NCI-H1930 (cell line): Measurements from ENCODE around the gene SGF29.
"Not testable (repeated sequence)": the region's sequence is repeated elsewhere in the genome, so short reads cannot be mapped to it uniquely, and the experiment has no call there.

Source experiments
- DNase-seq, 2 experiments: peaks; one replicate each; lab custom pipeline; 2025; lab: John Stamatoyannopoulos, UW

Gene SGF29

DNA sequence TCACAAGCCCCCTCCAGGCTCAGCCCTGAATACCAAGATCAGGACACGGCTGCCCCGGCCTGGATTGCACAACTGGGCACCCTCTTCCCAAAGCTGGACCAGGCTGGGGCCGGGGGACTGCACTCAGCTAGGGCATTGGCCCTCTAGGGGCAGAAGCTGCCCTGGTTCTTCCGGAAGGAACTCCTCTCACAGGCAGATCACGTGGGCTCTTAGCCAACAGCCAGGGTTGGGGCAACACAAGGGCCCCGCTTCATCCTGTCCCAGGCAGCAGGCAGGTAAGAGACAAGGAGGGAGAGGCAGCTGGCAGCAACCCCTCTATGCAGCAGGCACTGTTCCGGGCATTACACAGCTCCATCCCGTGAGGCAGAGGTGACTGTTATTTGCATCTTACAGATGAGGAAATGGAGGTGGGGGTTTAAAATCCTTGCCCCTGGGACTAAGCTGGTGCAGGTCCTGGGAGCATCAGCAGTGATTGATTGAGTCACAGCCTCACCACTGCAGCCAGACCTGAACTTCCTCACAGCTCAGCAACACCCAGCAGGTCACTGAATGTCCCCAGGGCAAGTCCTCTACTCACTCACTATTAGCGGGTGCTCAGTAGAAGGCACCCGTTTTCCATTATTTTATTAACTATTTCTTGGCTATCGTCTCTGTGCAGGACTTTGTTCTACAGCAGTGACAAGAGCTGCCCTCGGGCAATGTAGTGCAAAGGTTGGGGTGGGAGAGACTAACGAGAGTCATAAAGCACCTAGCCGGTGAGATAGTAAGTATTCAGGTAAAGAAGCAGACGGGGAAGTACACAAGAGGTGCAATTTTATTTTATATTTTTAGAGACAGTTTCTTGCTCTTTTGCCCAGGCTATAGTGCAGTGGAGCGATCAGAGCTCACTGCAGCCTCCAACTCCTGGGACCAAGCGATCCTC is 58.9 kb downstream of the SGF29 start:
- DNase-seq, result not testable (repeated sequence)

DNA sequence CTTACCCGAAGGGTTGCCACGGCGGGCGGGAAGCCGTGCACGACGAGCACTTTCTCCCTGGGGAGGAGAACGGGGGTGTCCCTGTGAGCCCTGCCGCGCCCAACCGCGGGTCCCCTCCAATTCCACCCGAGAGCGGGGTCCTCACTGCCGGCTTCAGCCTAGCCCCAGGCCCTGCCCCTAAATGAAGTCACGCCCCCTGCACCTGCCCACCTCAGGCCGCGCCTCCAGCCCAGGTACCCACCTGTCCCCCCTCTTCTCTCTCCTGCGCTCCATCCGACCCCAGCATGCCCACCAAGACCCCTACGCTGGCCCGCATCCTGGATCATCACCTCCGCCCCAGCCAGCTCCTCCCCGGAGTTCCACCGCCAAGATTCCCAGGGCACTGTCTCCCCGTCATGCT is 60.2 kb downstream of the SGF29 start:
- DNase-seq, result not testable (repeated sequence)

DNA sequence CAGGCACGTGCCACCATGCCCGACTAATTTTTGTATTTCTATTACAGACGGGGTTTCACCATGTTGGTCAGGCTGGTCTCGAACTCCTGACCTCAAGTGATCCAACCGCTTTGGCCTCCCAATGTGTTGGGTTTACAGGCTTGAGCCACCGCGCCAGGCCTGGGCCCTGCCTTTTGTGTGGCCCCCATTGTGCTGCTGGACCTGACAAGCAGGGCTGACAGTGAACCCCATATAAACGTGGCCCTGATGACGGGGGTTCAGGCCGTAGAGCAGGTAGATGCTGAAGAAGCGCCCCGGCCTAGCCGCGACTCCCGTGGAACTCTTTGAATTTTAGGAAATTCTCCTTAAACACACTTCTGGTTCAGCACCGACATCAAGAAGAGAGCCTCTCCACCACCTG is 60.8 kb downstream of the SGF29 start:
- not testable (repeated sequence) for DNase-seq

DNA sequence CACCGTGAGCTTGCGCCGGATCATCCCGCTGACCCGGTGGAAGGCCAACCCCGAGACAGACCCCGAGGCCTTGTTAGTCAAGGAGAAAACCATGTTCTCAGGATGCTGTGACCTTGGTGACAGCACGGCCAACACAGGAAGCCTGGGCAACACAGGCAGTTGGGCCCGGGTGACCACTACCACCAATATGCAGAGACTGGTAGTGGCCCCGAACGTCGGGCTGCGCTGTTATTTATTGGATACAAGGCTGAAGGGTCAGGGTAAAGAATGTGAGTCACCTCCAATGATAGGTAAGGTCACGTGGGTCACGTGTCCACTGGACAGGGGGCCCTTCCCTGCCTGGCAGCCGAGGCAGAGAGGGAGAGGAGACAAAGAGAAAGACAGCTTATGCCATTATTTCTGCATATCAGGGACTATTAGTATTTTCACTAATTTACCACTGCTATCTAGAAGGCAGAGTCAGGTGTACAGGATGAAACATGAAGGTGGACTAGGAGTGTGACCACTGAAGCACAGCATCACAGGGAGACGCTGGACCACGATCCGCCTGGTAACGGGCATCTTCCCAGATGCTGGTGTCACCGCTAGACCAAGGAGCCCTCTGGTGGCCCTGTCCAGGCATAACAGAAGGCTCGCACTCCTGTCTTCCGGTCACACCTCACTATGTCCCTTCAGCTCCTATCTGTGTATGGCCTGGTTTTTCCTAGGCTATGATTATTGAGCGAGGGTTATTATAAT is 61.9 kb downstream of the SGF29 start:
- not testable (repeated sequence) for DNase-seq

DNA sequence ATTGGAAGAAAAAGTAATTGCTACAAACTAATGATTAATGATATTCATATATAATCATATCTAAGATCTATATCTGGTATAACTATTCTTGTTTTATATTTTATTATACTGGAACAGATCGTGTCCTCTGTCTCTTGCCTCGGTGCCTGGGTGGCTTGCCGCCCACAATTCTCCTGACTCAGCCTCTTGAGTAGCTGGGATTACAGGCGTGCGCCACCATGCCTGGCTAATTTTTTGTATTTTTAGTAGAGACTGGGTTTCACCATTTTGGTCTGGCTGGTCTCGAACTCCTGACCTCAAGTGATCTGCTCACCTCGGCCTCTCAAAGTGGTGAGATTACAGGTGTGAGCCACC is 62.5 kb downstream of the SGF29 start:
- not testable (repeated sequence) for DNase-seq

DNA sequence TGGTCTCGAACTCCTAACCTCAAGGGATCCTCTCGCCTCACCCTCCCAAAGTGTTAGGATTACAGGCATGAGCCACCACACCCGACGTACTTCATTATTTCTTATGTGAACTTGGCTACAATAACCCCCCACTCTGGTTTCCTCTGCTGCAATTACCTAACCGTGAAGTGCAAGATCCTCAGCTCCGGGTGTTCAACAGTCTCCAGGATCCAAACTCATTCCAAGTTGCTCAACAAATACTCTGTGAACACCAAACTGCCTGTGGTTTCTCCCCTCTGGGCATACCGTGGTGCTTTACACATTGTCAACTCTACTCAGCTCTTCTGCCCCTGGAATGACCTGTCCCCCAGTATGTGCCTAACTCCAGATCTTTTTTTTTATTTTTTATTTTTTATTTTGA is 62.9 kb downstream of the SGF29 start:
- DNase-seq, result no peak

DNA sequence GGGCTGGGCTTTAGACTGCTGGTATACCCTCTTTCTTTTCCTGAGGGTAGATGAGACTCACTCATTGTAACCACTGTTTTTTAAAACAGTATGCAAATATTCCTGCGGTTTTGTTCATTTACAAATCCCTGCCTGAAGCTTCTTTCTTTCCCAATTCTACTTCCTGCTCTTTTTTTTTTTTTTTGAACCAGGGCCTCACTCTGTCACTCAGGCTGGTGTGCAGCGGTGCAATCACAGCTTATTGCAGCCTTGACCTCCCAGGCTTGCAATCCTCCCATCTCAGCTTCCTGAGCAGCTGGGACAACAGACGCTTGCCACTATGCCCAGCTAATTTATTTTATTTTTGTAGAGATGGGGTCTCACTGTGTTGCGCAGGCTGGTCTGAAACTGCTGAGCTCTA is 64.2 kb downstream of the SGF29 start:
- no peak for DNase-seq

DNA sequence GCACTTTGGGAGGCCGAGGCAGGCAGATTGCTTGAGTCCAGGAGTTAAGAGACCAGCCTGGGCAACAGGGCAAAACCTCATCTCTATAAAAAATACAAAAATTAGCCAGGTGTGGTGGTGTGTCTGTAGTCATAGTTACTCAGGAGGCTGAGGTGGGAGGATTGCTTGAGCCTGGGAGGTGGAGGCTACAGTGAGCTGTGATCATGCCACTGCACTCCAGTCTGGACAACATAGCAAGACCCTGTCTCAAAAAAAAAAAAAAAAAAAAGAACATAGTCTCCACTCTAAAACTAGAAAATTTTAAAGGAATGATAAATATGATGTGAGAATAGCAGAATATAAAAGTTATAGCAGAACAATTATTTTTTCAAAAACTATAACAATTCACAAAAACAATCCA is 66.6 kb downstream of the SGF29 start:
- DNase-seq, result not testable (repeated sequence)

DNA sequence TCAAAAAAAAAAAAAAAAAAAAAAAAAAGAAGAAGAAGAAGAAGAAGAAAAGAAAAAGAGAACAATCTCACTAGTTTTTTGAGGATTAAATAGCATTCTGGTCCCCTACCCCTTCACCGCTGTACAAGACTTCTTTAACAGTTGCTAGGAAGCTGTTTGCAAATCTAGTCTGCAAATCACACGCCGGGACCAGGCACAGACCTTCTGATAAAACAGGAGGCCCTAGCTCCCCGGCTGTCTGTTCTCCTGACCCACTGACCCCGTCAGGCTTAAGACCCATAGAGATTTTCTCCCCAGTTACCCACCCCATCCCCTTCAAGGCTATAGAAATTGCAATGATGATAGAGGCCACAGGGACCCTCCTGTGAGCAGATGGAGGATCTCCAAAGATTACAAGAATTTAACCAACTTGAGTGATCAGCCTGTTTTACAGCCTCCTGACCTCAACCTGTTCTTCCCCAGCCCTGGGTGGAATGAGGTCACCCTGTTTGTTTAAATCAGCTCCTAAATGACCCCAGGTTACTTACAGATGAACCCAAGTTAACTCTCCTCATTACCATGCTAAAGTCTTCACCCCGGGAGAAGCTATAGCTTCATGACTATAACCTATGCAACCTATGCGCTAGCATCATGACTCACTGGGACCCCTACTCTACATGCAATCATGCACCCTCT is 67.9 kb downstream of the SGF29 start:
- DNase-seq, result no peak

DNA sequence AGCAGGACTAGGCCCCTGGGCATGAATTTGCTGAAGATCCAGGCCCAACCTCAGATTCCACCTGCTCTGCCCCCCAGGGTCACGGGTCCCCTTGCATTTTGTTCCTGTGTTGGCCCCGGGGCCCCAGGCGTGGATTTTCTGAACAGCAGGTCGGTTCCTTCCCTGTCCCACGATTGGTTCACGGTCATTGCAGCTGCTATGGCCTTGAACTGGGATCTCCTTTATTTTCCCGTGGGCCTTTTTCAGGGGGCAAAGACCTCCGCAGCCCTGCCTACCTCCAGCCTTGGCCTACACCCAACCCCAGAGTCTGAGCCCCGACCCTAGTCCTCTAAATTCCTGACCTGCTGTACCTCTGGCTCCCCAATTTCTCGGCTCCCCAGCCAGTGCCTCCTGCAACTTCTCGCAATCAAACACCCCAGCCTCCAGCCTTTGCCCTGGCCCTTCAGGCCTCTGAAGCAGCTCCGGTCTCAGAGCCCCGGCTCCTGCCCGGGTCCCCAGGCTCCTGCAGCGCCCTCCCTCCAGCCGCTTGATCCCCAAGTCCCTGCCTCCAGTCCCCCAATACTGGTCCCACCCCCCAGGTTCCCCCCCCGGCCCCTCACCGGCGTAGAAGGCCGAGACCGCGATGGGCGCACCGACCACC is 68.9 kb downstream of the SGF29 start:
- DNase-seq, result not testable (repeated sequence)

DNA sequence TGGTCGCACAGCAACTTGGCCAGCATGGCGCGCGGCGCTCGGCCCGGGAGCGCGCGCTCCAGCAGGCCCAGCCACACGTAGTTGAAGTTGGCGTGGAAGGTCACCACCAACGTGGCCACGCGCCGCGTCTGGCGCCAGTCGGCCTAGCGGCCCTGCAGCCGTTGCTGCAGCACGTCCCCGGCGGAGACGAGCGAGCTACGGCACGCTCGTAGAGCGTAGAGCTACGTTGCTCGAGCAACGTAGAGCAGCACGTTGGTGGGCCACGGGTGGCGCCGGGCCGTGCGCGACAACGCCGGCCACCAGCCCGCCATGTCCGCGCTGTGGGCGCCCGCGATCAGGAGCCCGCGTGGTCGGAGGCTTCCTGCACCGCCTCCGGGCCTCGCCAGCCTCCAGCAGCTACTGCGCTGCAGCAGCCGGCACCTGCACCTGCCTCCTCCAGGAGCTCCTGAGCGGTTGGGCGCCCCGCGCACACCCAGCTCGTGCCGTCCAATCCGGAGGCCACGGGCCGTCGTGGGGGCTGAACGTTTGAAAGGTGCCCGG is 69.5 kb downstream of the SGF29 start:
- peak; percentile 73 to 80 for DNase-seq

DNA sequence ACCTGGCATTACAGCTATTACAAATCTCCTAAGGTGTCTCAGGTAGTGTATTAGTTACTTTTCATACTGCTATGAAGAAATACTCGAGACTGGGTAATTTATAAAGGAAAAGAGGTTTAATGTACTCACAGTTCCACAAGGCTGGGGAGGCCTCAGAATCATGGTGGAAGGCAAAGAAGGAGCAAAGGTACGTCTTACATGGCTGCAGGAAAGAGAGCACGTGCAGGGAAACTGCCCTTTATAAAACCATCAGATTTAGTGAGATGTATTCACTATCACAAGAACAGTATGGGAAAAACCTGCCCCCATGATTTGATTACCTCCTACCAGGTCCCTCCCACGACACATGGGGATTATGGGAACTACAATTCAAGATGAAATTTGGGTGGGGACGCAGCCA is 77.2 kb downstream of the SGF29 start:
- not testable (repeated sequence) for DNase-seq

DNA sequence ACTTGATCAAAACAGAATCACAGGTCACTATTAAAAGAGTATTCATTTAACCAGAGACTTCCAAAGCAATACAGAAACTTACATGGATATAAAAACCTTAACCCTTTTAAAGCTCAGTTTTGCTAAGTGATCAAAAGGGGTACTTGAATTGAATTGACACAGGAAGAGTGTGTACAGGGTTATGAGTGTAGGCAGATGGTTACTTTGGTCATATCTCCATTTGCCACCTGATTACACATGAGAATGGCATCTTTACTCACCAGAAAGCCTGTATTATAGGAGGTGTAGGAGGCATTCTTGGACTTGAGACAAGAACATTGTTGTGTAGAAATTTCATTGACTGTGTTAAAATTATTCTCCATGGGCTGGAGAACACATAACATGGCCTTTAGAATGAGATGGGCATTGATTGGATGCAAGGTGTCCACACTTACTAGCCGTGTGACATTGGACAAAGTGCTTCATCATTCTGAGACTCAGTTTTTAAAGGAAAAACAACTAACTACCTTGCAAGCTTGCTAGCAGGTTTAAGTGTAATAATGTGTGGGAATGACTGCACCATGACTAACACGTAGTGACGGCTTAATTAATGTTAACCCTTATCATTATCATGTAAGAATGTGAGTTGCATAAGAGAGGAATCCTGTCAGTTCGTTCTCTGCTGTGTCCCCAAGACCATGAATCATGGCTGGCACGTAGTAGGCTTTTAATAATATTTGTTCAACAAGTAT is 82.5 kb downstream of the SGF29 start:
- DNase-seq, result not testable (repeated sequence)

DNA sequence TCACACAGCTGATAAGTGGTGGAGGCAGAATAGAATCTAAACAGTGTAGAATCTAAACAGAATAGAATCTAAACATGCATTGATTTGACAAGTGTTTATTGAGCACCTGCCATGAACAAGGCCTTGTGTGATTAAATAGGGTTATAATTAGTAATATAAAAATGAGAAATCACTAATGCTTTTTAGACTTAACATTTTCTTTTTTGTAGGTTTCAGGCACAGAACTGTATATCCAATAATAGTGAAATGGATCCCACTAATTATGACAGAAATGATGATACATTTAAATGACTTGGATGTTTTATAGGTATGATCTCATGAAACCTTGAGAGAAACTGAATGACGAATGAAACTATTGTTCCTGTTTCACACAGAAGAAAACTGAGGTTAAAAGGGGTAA is 84.0 kb downstream of the SGF29 start, which contains the start of gene NPIPB8:
Gene NPIPB8, plus strand, starts transcription at position 301 of the 400 bp plus-strand sequence. CDS start 296 bp downstream, outside the sequence.
- DNase-seq, result not testable (repeated sequence)

DNA sequence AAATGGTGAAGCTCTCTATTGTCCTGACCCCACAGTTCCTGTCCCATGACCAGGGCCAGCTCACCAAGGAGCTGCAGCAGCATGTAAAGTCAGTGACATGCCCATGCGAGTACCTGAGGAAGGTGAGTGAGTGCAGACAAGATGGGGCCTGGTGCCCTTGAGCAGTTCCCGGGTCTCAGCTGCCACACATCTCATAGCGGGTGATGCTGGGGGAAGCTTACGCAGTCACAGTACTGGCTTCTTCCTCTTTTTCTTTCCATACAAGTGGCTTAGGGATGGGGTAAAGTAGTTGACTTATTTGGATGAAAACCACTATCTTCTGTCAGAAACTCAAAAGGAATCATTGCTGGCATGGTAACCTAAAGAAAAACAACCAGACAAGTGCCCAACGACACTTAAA is 84.6 kb downstream of the SGF29 start:
- DNase-seq, result not testable (repeated sequence)

DNA sequence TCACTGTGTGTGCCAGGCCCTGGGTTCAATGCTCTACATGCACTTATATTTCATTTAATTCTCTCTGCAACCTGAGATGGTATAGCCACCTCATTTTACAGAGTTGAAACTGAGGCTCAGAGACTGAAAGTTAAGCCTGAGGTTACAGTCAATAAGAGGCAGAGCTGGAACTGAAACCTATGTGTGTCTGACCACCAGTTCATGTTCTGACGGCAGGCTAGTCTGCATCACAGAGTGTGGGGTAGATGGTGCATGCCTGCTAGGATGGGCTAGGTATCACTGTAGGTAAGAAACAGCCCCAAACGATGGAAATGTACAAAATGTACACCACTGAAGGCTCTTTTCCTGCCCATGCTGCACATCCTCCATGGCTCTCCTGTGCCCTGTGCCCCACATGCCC is 86.2 kb downstream of the SGF29 start:
- not testable (repeated sequence) for DNase-seq
